GM18499 (cell line): ENCODE data around the gene SEMA3F.

Source experiments
- ATAC-seq: cut with Tn5 transposase; IDR thresholded peaks from one replicate; pipeline ENCODE4 v1.9.1; 2021; ENCODE audit warnings: moderate number of reproducible peaks; ENCODE audit not compliant: insufficient read depth, unreplicated experiment

SEMA3F gene

GRCh38 chr3:50168791-50169190 is 13.7 kb downstream of the SEMA3F start:
- no peak for ATAC-seq

GRCh38 chr3:50169232-50169832 is 14.2 kb downstream of the SEMA3F start:
- no peak for ATAC-seq

GRCh38 chr3:50169858-50170257 is 14.7 kb downstream of the SEMA3F start:
- ATAC-seq: no peak

GRCh38 chr3:50170689-50171088 is 15.6 kb downstream of the SEMA3F start:
- ATAC-seq: no peak

- ATAC-seq: no peak
These were observed 16.6 kb downstream of the SEMA3F start for GRCh38 chr3:50171540-50172301.

- no peak for ATAC-seq
These were observed 17.6 kb downstream of the SEMA3F start for GRCh38 chr3:50172626-50173220.

- no peak for ATAC-seq
These were observed 18.8 kb downstream of the SEMA3F start for GRCh38 chr3:50173685-50174516.

GRCh38 chr3:50174517-50174895 is 19.4 kb downstream of the SEMA3F start:
- ATAC-seq: no peak

GRCh38 chr3:50174947-50175524 is 19.9 kb downstream of the SEMA3F start:
- ATAC-seq: no peak

- no peak for ATAC-seq
These were observed 22.2 kb downstream of the SEMA3F start for GRCh38 chr3:50177346-50177745.

GRCh38 chr3:50179710-50180109 is 24.6 kb downstream of the SEMA3F start:
- ATAC-seq: no peak

GRCh38 chr3:50181985-50182384 is 26.9 kb downstream of the SEMA3F start:
- no peak for ATAC-seq

GRCh38 chr3:50182533-50183099 is 27.5 kb downstream of the SEMA3F start:
- ATAC-seq: no peak

GRCh38 chr3:50183755-50184154 is 28.6 kb downstream of the SEMA3F start:
- no peak for ATAC-seq

GRCh38 chr3:50184242-50184978 is 29.3 kb downstream of the SEMA3F start:
- no peak for ATAC-seq

GRCh38 chr3:50185230-50185629 is 30.1 kb downstream of the SEMA3F start:
- no peak for ATAC-seq

- no peak for ATAC-seq
These were observed 31.0 kb downstream of the SEMA3F start for GRCh38 chr3:50186096-50186495.

- ATAC-seq: no peak
These were observed 32.6 kb downstream of the SEMA3F start for GRCh38 chr3:50187750-50188149.

- no peak for ATAC-seq
These were observed 34.1 kb downstream of the SEMA3F start for GRCh38 chr3:50189274-50189673.
